MM.1S (cell line): Measurements from ENCODE around the gene KLC4.

Experiments used
- EZH2 ChIP-seq: fragments of 300-600 bp; sonication (generic); optimal IDR thresholded peaks from 2 replicates; pipeline ENCODE3; 2017; ENCODE audit warnings: low read depth, mild to moderate bottlenecking, antibody characterized with exemption, low read length, mixed read lengths
- TF ChIP-seq, protein P1 (sequence below): fragments of 300-600 bp; sonication (generic); IDR thresholded peaks from 2 replicates; pipeline ENCODE4 v1.5.1; 2016; ENCODE audit warnings: antibody characterized with exemption, low read length, mixed read lengths

DNA sequence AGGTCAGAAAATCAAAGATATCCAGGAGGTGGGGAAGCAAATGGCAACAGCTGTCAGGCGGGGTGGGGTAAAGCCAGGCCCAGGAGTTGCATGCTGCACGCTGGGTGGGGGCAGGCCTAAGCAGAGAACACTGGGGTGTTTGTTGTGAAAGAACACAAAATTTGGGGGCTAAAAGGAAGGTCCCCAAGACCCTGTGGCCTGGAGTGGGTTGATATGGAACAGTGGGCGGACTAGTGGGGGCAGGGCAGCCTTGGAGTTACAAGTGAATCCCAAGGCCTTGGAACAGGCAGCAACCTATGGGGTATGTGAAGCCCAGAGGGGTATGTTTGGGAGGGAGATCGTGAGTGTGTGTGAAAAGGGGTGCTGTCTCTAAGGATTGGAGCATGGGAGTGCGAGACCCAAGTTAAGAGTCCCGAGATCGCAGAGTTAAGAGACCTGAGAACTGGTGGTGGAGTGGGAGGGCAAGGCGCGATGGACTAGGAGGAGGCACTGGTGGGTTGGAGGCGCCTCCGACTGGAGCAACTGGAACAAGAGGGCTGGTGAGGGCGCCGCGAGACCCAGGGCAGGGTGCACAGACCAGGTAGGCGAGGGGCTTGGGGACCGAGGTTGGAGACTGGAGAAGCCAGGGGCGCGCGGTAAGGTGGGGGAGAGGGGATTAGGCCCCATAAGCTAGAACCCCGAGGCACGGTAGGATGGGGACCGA is 6.4 kb upstream of the KLC4 start:
- TF ChIP-seq, protein P1, sequence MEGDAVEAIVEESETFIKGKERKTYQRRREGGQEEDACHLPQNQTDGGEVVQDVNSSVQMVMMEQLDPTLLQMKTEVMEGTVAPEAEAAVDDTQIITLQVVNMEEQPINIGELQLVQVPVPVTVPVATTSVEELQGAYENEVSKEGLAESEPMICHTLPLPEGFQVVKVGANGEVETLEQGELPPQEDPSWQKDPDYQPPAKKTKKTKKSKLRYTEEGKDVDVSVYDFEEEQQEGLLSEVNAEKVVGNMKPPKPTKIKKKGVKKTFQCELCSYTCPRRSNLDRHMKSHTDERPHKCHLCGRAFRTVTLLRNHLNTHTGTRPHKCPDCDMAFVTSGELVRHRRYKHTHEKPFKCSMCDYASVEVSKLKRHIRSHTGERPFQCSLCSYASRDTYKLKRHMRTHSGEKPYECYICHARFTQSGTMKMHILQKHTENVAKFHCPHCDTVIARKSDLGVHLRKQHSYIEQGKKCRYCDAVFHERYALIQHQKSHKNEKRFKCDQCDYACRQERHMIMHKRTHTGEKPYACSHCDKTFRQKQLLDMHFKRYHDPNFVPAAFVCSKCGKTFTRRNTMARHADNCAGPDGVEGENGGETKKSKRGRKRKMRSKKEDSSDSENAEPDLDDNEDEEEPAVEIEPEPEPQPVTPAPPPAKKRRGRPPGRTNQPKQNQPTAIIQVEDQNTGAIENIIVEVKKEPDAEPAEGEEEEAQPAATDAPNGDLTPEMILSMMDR, result no peak
- no peak for TF ChIP-seq EZH2
